Fibroblast of skin of right biceps (primary cell): Measurements from ENCODE around the gene WNT7B.

ENCODE experiments used
- DNase-seq: peaks from one replicate; pipeline ENCODE4 v3.0.0-alpha.2; 2013

WNT7B gene

GRCh38 chr22:45884201-45885062 is 92.5 kb downstream of the WNT7B start:
- no peak for DNase-seq

GRCh38 chr22:45883811-45884170 is 93.2 kb downstream of the WNT7B start:
- DNase-seq, result no peak

DNA sequence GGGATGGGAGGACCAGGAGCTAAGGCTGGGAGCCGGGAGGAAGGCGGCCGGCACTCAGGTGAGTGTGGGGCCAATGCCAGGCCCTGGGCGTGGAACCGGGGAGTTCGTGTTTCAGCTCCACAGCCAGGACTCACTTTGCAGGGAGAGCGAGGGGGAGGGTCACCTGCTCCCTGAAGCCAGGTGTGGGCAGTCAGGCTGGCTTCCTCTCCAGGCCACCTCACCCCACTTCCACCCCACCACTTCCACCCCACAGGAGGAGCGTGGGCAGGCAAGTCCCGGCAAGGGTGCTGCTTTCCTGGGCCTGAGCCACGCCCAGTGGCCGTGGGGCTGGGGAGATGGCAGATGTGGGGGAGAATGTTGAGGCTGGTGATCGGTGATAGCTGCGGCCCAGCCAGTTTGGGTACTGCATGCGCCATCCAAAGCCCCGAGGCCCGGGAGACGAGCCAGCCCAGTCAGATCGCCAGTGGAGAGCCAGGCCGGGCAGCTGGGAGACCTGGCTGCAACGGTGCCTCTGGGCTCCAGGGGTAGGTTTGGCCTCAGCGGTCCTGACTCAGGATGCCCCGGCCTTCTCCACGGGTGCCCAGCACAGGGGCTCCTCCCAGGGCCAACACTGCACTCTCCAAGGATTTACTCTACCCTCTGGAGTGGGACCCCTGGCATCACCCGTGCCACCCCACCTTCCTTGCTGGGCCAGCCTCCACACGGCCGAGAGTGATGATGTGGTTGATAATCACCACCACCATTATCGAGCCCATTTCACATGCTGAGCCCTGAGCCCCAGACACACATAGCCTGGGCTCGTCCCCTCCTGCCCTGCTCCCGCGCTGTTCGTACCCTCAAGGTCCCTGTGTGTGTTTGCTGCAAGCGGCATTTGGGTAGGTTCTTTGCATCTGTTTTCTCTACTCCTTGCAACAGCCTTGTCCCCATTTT is 93.8 kb downstream of the WNT7B start:
- no peak for DNase-seq

DNA sequence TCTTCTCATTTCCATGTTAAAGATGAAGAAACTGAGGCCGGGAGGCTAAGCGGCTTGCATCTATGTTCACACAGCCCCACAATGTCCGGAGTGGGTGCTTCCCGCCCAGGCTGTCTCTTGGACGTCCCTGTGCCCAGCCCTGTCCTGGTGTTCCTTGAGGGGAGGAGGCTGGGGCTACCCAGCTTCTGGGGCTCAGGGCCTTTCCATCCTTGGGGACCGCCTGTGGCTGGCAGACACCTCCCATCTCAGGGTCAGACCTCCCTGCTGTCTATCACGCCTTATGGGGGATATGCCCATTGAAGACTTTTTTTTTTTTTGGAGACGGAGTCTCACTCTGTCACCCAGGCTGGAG is 95.5 kb downstream of the WNT7B start:
- DNase-seq, result no peak

- DNase-seq, result no peak
Observed at GRCh38 chr22:45880716-45881523, 96.0 kb downstream of the WNT7B start.

GRCh38 chr22:45880091-45880715 is 96.8 kb downstream of the WNT7B start:
- DNase-seq, result no peak

DNA sequence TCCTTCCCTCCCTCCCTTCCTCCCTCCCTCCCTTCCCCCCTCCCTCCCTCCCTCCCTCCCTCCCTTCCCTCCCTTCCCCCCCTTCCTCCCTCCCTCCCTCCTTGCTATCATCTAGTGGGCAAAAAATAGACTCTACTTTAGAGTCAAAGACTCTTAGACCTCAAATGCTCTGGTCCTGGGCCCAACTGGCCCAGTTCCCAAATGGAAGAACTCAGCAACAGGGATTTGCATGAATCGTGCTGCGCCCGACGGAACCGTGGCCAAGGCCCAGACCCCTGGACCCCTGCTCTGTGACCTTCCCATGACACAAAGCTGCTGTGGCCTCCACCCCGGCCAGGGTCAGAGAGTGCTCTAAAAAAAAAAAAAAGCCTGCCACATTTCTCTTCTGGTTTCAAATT is 97.4 kb downstream of the WNT7B start:
- no peak for DNase-seq

- DNase-seq, result no peak
Observed at GRCh38 chr22:45878901-45879551, 97.9 kb downstream of the WNT7B start.

- DNase-seq, result no peak
Observed at GRCh38 chr22:45878051-45878781, 98.7 kb downstream of the WNT7B start.

- no peak for DNase-seq
Observed at GRCh38 chr22:45877651-45878050, 99.3 kb downstream of the WNT7B start.

GRCh38 chr22:45877036-45877380 is 100.0 kb downstream of the WNT7B start:
- DNase-seq, result no peak

DNA sequence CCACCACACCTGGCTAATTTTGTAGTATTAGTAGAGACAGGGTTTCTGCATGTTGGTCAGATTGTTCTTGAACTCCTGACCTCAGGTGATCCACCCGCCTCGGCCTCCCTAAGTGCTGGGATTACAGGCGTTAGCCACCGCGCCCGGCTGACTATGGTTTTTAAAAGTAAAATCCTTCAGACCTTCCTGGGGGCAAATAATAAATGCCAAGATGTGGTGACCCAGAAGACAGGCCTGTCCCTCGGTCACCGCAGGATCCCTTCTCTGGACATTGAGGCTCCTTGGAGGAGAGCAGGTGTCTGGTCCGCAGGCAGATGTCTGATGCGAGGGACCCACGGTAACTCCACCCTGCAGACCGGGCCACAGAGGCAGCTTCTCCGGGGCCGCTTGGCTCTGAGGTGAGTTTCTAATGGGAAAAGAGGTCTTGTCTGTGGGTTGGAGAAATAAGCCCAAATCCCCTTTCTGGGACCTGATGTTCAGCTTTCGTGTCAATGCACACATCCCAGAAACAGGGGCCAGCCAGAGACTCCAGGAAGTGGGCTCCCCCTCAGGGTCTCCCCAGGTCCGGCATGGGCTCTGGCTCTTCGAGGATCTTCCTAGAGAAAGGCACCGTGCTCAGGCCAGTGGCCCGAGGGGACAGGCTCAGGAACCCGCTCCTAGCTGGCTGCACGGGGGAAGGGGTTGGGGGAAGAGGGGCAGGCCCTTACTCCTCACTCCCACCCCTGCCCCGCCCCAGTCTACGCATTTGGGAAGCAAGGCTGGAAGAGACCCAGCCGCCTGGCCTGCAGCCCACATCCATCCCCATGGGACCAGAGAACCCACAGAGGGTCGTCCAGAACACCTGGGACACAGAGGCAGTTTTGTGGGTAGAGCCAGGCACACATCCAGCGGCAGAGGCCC is 100.6 kb downstream of the WNT7B start:
- no peak for DNase-seq

DNA sequence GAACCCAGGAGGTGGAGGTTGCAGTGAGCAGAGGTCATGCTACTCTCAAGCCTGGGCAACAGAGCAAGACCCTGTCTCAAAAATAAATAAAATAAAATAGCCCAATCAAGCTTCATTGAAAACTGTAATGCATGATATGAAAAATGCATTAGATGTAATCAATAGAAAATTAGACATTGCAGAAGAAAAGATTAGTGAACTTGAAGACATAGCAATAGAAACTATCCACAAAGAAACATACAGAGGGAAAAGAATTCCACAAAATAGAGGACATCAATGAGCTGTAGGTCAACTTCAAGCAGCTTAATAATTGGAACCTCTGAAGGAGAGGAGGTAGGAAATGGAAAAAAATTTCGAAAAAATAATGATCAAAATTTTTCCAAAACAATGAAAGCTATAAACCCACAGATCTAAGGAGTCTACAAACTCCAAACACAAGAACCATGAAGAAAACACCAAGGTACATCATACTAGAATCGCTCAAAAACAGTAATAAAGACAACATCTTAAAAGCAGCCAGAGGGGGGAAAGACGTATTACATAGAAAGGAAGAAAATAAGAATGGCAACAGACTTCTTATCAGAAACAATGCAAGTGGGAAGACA is 104.2 kb downstream of the WNT7B start:
- DNase-seq, result no peak

DNA sequence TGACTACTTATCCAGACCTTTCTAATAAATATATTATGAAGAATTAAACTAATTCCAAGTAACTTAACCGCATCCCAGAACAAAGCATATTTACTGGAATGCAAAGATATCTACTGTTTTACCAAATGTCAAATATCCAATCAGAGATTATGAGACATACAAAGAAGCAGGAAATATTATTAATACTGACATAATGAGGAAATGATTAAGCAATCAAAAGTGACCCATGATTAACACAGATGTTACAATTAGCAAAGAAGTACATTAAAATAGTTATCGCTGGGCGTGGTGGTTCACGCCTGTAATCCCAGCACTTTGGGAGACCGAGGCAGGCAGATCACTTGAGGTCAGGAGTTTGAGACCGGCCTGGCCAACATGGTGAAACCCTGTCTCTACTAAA is 105.2 kb downstream of the WNT7B start:
- DNase-seq, result no peak
